Measurements from ENCODE around the gene BACH2. TPM values are rescaled to one million over a fixed set of nuclear protein-coding genes. Genes with fewer than 3 reads are reported as not detected.

Gene BACH2
- total RNA-seq, 1 donor: 3.6 TPM

DNA sequence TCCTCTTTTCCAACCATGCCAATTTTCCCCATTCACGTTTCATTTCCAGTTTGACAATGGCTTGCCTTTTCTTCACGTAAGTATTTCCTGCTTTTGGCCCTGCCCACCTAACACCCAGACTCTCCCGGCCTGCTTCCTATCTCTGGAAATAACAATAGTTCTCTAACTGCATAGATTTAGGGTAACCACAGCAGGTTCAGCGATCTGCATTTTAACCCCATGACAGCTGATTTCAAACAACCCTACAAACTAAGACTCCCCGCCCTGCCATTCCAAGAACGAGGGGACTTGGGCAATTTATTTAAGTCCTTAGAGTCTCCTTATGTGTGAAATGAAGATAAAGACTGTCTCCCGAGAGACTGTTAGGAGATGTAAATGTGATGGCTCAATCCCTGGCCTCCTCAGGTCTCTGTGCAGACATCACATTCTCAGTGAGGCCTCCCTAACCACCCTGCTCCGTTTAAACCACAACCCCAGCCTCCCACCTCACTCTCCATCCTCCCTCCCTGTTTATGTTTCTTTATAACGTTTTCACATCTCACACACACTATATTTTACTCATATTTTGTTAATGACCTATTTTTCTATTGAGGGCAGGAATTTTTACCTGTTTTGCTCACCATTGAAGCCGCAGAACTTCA is 267.5 kb downstream of the BACH2 start:
- no peak for DNase-seq (ENCODE audit: insufficient read length, low spot score, missing footprints)
- Histone ChIP-seq H4K20me1 (ENCODE audit: insufficient read depth, low read length) (no peaks in the 10 kb centered on the region), H3K4me2 (ENCODE audit: insufficient read depth, low read length) (no peak overlapping the region), H3K36me3 (ENCODE audit: insufficient read depth, low read length) (no peaks in the 10 kb centered on the region), H3K9me3 (ENCODE audit: low read depth, low read length) (no peaks in the 10 kb centered on the region), H3K4me3 (ENCODE audit: insufficient read depth, low read length) (no peak overlapping the region), H2AFZ (ENCODE audit: low read length) (no peak overlapping the region), H3K27me3 (ENCODE audit: insufficient read depth, low read length) (no peaks in the 10 kb centered on the region), H3K4me1 (ENCODE audit: insufficient read depth, low read length) (peaks cover 18% of the 10 kb centered on the region), H3K27ac (ENCODE audit: low read depth, low read length) (no peak overlapping the region), H3K79me2 (ENCODE audit: insufficient read depth, low read length) (no peaks in the 10 kb centered on the region)
- TF ChIP-seq, protein P1, sequence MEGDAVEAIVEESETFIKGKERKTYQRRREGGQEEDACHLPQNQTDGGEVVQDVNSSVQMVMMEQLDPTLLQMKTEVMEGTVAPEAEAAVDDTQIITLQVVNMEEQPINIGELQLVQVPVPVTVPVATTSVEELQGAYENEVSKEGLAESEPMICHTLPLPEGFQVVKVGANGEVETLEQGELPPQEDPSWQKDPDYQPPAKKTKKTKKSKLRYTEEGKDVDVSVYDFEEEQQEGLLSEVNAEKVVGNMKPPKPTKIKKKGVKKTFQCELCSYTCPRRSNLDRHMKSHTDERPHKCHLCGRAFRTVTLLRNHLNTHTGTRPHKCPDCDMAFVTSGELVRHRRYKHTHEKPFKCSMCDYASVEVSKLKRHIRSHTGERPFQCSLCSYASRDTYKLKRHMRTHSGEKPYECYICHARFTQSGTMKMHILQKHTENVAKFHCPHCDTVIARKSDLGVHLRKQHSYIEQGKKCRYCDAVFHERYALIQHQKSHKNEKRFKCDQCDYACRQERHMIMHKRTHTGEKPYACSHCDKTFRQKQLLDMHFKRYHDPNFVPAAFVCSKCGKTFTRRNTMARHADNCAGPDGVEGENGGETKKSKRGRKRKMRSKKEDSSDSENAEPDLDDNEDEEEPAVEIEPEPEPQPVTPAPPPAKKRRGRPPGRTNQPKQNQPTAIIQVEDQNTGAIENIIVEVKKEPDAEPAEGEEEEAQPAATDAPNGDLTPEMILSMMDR (IDR thresholded peaks at IDR 0.05; ENCODE audit: extremely low read depth, low read depth, low read length): no peak

DNA sequence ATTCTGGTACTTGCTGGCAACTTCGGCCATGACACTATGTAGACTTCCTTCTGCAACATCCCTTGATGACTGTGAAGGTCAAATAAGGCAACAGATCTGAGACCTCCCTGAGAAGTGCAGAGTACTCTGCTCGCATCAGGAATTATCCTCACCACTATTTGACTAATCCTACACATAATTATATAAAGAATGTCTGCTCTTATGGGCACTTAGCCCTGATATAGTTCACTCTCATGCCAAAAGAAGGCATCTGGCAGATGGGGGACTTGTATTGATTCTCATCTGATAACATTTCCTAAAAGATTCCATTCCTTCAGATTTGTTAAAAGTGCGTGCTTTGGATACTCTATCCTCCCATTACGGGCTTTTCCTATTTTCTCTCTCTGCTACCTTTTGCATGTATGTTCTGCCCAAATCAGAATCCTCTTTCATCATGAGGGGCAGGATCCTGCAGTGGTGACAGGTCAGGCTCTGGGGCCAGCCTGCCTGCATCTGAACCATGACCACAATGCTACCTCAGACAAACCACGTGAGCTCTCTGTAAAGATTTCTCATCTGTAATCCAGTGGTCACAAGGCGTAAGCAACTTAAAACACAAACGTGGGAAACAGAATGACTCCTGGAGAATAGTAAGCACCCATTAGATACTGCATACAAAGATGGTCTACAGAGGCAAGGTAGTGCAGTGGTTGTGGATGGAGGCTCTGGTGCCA is 268.4 kb downstream of the BACH2 start:
- no peak overlapping the region for H2AFZ ChIP-seq (ENCODE audit: low read length)
- no peaks in the 10 kb centered on the region for H3K36me3 ChIP-seq (ENCODE audit: insufficient read depth, low read length)
- no peaks in the 10 kb centered on the region for H4K20me1 ChIP-seq (ENCODE audit: insufficient read depth, low read length)
- no peak for DNase-seq (ENCODE audit: insufficient read length, low spot score, missing footprints)
- peaks cover 18% of the 10 kb centered on the region for H3K4me1 ChIP-seq (ENCODE audit: insufficient read depth, low read length)
- no peaks in the 10 kb centered on the region for H3K79me2 ChIP-seq (ENCODE audit: insufficient read depth, low read length)
- TF ChIP-seq, protein P1 (IDR thresholded peaks at IDR 0.05; ENCODE audit: extremely low read depth, low read depth, low read length): no peak
- no peak overlapping the region for H3K27ac ChIP-seq (ENCODE audit: low read depth, low read length)
- H3K9me3 ChIP-seq (ENCODE audit: low read depth, low read length): no peaks in the 10 kb centered on the region
- no peaks in the 10 kb centered on the region for H3K27me3 ChIP-seq (ENCODE audit: insufficient read depth, low read length)
- no peak overlapping the region for H3K4me2 ChIP-seq (ENCODE audit: insufficient read depth, low read length)
- no peak overlapping the region for H3K4me3 ChIP-seq (ENCODE audit: insufficient read depth, low read length)

DNA sequence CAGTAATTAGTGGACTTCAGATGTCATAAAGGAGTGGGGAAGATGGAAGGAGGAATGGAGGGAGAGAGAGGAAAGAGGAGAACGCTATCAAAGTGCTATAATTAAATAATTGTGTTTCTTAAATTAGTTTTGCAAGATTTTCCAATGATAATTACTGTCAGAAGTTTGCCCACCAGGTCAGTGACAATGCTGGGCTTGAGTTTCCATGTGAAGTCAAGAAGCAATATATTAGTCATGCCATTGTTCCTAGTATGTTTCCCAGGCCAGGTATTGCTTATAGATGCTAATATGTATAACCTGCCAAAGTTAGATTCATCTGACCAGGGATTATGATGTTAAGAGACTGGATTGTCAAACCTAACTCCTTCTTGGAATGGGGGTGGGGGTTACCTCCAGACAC is 270.4 kb downstream of the BACH2 start:
- Histone ChIP-seq H3K4me1 (ENCODE audit: insufficient read depth, low read length) (peaks cover 18% of the 10 kb centered on the region), H3K79me2 (ENCODE audit: insufficient read depth, low read length) (no peaks in the 10 kb centered on the region), H3K36me3 (ENCODE audit: insufficient read depth, low read length) (no peaks in the 10 kb centered on the region), H3K9me3 (ENCODE audit: low read depth, low read length) (no peaks in the 10 kb centered on the region), H2AFZ (ENCODE audit: low read length) (no peak overlapping the region), H3K4me2 (ENCODE audit: insufficient read depth, low read length) (peak overlapping the region; percentile 70), H4K20me1 (ENCODE audit: insufficient read depth, low read length) (no peaks in the 10 kb centered on the region), H3K27me3 (ENCODE audit: insufficient read depth, low read length) (no peaks in the 10 kb centered on the region), H3K4me3 (ENCODE audit: insufficient read depth, low read length) (no peak overlapping the region), H3K27ac (ENCODE audit: low read depth, low read length) (peak overlapping the region; percentile 75)
- DNase-seq (ENCODE audit: insufficient read length, low spot score, missing footprints): no peak
- TF ChIP-seq, protein P1 (IDR thresholded peaks at IDR 0.05; ENCODE audit: extremely low read depth, low read depth, low read length): no peak

DNA sequence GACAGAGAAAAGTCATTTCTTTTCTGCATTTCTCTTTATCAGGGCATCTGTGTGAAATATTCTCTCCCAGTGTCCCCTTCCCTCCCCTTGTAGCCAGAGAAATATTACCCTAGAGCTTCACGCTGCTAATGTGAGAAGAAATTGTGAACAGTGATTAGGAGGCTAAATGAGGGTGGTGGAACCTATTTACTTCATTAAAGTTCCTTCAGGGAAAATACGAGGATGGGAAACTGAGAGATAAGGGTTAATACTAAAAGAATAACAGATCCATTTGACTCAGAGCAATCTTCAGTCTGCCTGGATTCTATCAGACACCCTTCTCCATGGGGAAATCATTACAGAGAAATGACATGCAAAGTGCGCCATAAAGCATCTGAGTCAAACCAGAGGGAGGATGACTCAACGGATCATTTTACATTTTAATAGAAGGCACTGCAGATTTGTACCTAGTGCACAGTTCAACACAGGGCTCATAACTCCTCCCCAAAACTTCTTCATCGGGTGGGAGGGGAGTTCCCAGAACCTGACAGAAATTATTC is 271.1 kb downstream of the BACH2 start:
- H3K27me3 ChIP-seq (ENCODE audit: insufficient read depth, low read length): no peaks in the 10 kb centered on the region
- DNase-seq (ENCODE audit: insufficient read length, low spot score, missing footprints): peak; percentile 25
- H4K20me1 ChIP-seq (ENCODE audit: insufficient read depth, low read length): no peaks in the 10 kb centered on the region
- H3K4me2 ChIP-seq (ENCODE audit: insufficient read depth, low read length): peak overlapping the region; percentile 70
- no peaks in the 10 kb centered on the region for H3K36me3 ChIP-seq (ENCODE audit: insufficient read depth, low read length)
- H3K4me1 ChIP-seq (ENCODE audit: insufficient read depth, low read length): peaks cover 18% of the 10 kb centered on the region
- H3K9me3 ChIP-seq (ENCODE audit: low read depth, low read length): no peaks in the 10 kb centered on the region
- H2AFZ ChIP-seq (ENCODE audit: low read length): peak overlapping the region; percentile 41
- H3K79me2 ChIP-seq (ENCODE audit: insufficient read depth, low read length): no peaks in the 10 kb centered on the region
- H3K27ac ChIP-seq (ENCODE audit: low read depth, low read length): peak overlapping the region; percentile 91
- TF ChIP-seq, protein P1 (IDR thresholded peaks at IDR 0.05; ENCODE audit: extremely low read depth, low read depth, low read length): no peak
- no peak overlapping the region for H3K4me3 ChIP-seq (ENCODE audit: insufficient read depth, low read length)
